BE2C (cell line): ENCODE data around the gene EFCAB6.

ENCODE experiments used
- DNase-seq: peaks from one replicate; pipeline ENCODE4 v3.0.0-alpha.2; 2020
- H3K27me3 ChIP-seq: fragments of 250-450 bp; sonication (Bioruptor Pico); 2 replicates; pipeline ENCODE4 v1.5.1; 2020; ENCODE audit warnings: mild to moderate bottlenecking
- H3K36me3 ChIP-seq: fragments of 250-450 bp; sonication (Bioruptor Pico); 2 replicates; pipeline ENCODE4 v1.5.1; 2020; ENCODE audit warnings: mild to moderate bottlenecking
- H3K4me1 ChIP-seq: fragments of 250-450 bp; sonication (Bioruptor Pico); 2 replicates; pipeline ENCODE4 v1.5.1; 2020
- H3K4me3 ChIP-seq: 2 replicates; pipeline ENCODE4 v1.5.1; 2011; ENCODE audit warnings: low read depth, low read length
- H3K9me3 ChIP-seq: fragments of 250-450 bp; sonication (Bioruptor Pico); 2 replicates; pipeline ENCODE4 v1.5.1; 2020
- TF ChIP-seq, protein P1 (sequence below): IDR thresholded peaks from 2 replicates; pipeline ENCODE4 v1.5.1; 2012; ENCODE audit warnings: mild to moderate bottlenecking, low read depth, low read length

EFCAB6 gene

DNA sequence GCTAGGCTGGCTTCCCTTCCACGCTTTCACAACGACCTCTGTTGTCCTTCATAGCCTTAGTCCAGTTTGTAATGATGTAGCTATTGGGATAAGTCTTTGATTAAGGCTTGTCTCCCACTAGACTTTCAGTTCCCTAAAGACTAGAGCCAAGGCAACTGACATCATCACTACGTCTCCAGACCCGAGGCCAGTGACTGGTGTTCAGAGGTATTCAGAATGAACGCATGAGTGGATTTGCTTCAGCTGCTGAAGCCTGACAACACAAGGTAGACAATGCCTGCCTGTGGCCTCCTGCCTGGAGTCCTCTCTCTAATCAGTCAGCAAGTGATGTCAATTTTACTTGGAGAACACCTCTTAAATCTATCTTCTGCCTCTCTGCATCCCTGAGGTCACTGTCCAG, 13.6 kb downstream of the EFCAB6 start:
- H3K27me3 ChIP-seq: peaks cover 20% of the 10 kb centered on the region
- TF ChIP-seq, protein P1, sequence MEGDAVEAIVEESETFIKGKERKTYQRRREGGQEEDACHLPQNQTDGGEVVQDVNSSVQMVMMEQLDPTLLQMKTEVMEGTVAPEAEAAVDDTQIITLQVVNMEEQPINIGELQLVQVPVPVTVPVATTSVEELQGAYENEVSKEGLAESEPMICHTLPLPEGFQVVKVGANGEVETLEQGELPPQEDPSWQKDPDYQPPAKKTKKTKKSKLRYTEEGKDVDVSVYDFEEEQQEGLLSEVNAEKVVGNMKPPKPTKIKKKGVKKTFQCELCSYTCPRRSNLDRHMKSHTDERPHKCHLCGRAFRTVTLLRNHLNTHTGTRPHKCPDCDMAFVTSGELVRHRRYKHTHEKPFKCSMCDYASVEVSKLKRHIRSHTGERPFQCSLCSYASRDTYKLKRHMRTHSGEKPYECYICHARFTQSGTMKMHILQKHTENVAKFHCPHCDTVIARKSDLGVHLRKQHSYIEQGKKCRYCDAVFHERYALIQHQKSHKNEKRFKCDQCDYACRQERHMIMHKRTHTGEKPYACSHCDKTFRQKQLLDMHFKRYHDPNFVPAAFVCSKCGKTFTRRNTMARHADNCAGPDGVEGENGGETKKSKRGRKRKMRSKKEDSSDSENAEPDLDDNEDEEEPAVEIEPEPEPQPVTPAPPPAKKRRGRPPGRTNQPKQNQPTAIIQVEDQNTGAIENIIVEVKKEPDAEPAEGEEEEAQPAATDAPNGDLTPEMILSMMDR: no peak
- H3K4me3 ChIP-seq: no peak overlapping the region
- no peaks in the 10 kb centered on the region for H3K9me3 ChIP-seq
- H3K4me1 ChIP-seq: no peaks in the 10 kb centered on the region
- H3K36me3 ChIP-seq: no peaks in the 10 kb centered on the region
- no peak for DNase-seq

DNA sequence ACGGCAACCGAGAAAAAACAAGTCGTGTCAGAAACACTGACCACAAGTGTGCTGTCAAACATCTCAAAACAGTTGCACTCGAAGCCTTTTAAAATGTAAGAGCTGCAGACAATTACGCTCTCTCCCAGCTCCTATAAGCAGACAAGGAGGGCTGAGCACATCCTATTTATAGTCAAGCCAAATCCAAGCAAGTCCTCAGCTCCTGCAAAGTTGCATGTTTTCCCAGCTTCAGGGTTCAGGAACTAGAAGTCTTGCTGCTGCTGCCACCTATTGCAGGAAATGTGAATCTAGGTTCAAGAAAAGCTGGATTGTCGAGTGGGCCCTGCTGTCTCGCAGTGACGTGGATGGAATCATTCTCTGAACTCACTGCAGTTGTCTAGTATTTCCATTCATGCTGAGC, 15.5 kb downstream of the EFCAB6 start:
- H3K27me3 ChIP-seq: peaks cover 14% of the 10 kb centered on the region
- TF ChIP-seq, protein P1: peak; percentile 49
- no peak for DNase-seq
- no peaks in the 10 kb centered on the region for H3K4me1 ChIP-seq
- no peak overlapping the region for H3K4me3 ChIP-seq
- no peaks in the 10 kb centered on the region for H3K9me3 ChIP-seq
- H3K36me3 ChIP-seq: no peaks in the 10 kb centered on the region

DNA sequence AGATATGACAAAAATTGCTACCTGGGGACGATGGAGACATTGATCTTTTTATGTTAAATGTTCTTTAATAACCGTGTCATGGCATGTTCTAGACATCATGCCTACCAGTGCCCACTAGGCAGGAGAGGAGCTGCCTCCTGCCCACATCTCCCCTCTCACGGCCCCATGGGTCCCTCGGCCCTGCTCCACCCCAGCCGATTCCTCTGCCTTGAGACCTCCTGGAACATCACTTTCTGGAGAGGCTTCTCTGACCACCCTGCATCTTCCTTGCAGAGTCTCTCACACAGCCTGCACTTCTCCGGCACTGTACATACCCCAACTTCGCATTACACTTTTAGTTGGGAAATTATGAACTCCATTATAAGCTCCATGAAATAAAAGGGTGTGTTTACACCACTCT, 16.8 kb downstream of the EFCAB6 start:
- Histone ChIP-seq H3K36me3 (no peaks in the 10 kb centered on the region), H3K4me3 (no peak overlapping the region), H3K9me3 (no peaks in the 10 kb centered on the region), H3K27me3 (peaks cover 8% of the 10 kb centered on the region), H3K4me1 (no peaks in the 10 kb centered on the region)
- TF ChIP-seq, protein P1: no peak
- no peak for DNase-seq

DNA sequence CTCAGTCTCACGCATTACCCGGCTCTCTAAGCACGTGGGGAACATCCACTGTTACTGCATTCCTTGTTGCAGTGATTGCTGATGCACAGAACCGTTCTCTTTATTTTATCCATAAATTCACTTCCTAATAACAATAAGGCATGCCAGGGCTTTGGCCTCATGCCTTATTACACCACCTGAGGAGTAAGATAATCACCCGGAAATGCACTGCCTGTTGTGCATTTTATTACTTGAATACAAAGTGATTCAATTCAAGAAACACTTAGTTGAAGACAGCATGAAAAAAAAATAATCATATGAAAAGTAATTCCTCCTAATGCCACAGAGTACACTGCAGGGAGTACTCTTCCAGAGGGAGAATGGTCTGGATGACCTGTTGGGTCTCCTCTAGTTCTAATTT, 19.2 kb downstream of the EFCAB6 start:
- H3K36me3 ChIP-seq: no peaks in the 10 kb centered on the region
- no peak overlapping the region for H3K4me3 ChIP-seq
- no peaks in the 10 kb centered on the region; the same call in 1 of the 2 replicates for H3K27me3 ChIP-seq
- DNase-seq: no peak
- peaks cover 3% of the 10 kb centered on the region; the same call in 1 of the 2 replicates for H3K4me1 ChIP-seq
- TF ChIP-seq, protein P1: no peak
- H3K9me3 ChIP-seq: no peaks in the 10 kb centered on the region

DNA sequence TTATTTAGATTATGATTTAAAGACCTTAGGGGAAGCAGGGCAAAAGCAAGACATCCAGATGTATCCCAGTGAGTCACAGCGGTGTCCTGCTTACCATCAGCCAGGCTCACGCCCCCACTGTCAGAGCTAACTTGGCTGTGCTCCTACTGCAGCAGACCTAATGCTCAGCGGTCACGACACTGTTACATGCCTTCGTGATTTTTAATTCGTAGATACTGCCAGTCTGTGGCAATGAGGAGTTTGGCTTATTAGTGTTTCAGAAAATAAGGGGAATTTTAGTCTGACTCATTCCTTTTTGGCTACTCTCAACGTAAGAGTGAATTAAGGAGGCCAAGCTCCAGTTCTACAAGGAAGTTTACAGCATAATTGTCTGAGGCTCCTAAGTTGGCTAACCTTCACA, 22.7 kb downstream of the EFCAB6 start:
- TF ChIP-seq, protein P1: no peak
- peaks cover 3% of the 10 kb centered on the region; the same call in 1 of the 2 replicates for H3K4me1 ChIP-seq
- no peaks in the 10 kb centered on the region; the same call in 1 of the 2 replicates for H3K27me3 ChIP-seq
- DNase-seq: peak; percentile 70
- no peaks in the 10 kb centered on the region for H3K36me3 ChIP-seq
- no peak overlapping the region for H3K4me3 ChIP-seq
- H3K9me3 ChIP-seq: no peaks in the 10 kb centered on the region

DNA sequence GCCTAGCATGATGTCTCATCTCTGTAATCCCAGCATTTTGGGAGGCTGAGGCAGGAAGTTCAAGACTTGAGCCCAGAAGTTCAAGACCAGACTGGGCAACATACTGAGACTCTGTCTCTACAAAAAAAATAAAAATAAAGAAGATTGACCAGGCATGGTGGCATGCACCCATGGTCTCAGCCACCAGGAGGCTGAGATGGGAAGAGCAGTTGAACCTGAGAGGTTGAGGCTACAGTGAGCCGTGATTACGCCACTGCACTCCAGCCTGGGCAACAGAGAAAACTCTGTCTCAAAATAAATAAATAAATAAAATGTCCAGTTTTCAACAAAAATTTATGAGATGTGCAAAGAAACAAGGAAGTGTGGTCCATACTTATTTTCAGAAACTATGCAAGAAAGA, 28.3 kb downstream of the EFCAB6 start:
- no peak for DNase-seq
- Histone ChIP-seq H3K4me3 (no peak overlapping the region), H3K4me1 (no peaks in the 10 kb centered on the region), H3K36me3 (no peaks in the 10 kb centered on the region), H3K9me3 (no peaks in the 10 kb centered on the region), H3K27me3 (no peaks in the 10 kb centered on the region)
- TF ChIP-seq, protein P1: peak; percentile 22; the same call in 1 of the 2 replicates
